C4-2B (cell line): ENCODE data around the gene B4GALT5.

Experiments used
- H3K27ac ChIP-seq: fragments of 450-650 bp; 2 replicates; pipeline ENCODE4 v1.5.1; 2017
- ZFX ChIP-seq: fragments of 450-650 bp; IDR thresholded peaks from 2 replicates; pipeline ENCODE4 v1.6.1; 2017
- TF ChIP-seq, protein P1 (sequence below): fragments of 450-650 bp; conservative IDR thresholded peaks from 2 replicates; pipeline ENCODE4 v1.5.1; 2017; ENCODE audit warnings: mild to moderate bottlenecking

The B4GALT5 gene

DNA sequence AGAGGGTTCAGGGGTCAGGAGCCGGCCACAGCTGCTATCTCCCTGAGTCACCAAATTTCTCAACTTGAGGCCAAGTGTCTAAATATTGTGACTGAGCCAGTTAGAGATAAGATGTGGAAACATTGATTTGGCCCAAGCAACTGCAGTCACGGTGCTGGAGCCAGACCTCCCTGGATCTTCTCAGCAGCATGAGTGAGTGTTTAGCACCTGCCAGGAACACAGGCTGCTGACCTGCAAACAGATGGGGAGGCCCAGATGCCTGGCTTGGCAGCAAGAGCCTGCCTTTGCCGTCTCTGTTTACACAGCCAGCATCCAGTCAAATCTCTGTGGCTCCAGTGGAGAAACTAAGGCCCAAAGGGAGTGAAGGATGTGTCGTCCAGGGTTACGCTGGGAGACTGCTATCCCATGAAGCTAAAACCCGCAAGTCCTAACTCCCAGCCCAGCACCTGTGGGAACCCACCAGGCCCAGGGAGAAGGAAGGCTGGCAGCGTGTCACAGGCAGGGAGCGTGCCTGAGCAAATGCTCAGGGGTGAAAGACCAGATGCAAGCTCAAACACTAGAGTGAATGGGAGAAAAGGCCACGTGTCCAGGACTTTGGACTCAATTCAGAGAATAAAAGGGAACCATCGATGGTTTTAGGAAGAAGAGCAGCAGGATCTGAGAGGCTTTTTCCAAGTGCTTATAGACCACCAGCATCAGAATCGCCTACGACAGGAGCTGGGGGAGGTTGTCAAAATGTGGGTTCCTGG, 129.8 kb downstream of the B4GALT5 start:
- H3K27ac ChIP-seq, result no peak overlapping the region
- TF ChIP-seq, protein P1, sequence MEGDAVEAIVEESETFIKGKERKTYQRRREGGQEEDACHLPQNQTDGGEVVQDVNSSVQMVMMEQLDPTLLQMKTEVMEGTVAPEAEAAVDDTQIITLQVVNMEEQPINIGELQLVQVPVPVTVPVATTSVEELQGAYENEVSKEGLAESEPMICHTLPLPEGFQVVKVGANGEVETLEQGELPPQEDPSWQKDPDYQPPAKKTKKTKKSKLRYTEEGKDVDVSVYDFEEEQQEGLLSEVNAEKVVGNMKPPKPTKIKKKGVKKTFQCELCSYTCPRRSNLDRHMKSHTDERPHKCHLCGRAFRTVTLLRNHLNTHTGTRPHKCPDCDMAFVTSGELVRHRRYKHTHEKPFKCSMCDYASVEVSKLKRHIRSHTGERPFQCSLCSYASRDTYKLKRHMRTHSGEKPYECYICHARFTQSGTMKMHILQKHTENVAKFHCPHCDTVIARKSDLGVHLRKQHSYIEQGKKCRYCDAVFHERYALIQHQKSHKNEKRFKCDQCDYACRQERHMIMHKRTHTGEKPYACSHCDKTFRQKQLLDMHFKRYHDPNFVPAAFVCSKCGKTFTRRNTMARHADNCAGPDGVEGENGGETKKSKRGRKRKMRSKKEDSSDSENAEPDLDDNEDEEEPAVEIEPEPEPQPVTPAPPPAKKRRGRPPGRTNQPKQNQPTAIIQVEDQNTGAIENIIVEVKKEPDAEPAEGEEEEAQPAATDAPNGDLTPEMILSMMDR, result no peak
- TF ChIP-seq ZFX, result no peak

DNA sequence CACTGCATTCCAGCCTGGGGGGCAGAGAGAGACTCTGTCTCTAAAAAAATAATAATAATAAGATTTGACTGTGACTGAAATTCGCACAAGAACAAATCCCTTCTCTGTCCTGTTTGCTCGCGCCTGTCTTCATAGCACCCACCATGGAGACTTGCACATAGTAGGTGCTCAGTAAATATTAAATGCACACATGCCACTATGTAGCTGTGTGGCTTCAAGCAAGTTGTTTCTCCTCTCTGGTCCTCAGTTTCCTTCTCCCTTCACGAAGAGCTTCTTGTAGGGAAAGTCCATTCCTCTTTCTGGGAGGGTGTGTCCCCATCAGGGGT, 130.4 kb downstream of the B4GALT5 start:
- TF ChIP-seq, protein P1, result no peak
- no peak for TF ChIP-seq ZFX
- no peak overlapping the region for H3K27ac ChIP-seq
